Measurements from ENCODE around the gene DCANP1.
A peak's percentile ranks its signal among the peaks of the same experiment; 100 is the strongest.

Gene DCANP1

GRCh38 chr5:135456238-135457099, 9.3 kb upstream of the DCANP1 start:
- DNase-seq, result peak in 4 of 14 donors; percentile 17 to 59 (median 25)

- no peak for DNase-seq
Observed at GRCh38 chr5:135455876-135456237, 8.7 kb upstream of the DCANP1 start.

- DNase-seq, result no peak
Observed at GRCh38 chr5:135454946-135455345, 7.8 kb upstream of the DCANP1 start.

GRCh38 chr5:135453613-135454012, 6.5 kb upstream of the DCANP1 start:
- DNase-seq, result no peak

- DNase-seq, result no peak
Observed at GRCh38 chr5:135452321-135453030, 5.3 kb upstream of the DCANP1 start, which contains the start of gene TIFAB. TIFAB (minus strand) TSS chr5:135452351; CDS start chr5:135449939, 2,412 bp downstream.

- DNase-seq, result no peak
Observed at GRCh38 chr5:135451581-135452320, 4.6 kb upstream of the DCANP1 start.

- no peak for DNase-seq
Observed at GRCh38 chr5:135450952-135451351, 3.8 kb upstream of the DCANP1 start.

GRCh38 chr5:135450336-135450735, 3.2 kb upstream of the DCANP1 start:
- no peak for DNase-seq

- DNase-seq, result no peak
Observed at GRCh38 chr5:135449644-135450043, 2.5 kb upstream of the DCANP1 start.

GRCh38 chr5:135448791-135449507, 1.8 kb upstream of the DCANP1 start:
- no peak for DNase-seq

GRCh38 chr5:135448071-135448739, 1.1 kb upstream of the DCANP1 start:
- DNase-seq, result no peak

GRCh38 chr5:135446615-135447014, 533 bp downstream of the DCANP1 start:
- DNase-seq, result no peak

- no peak for DNase-seq
Observed at GRCh38 chr5:135446206-135446605, 942 bp downstream of the DCANP1 start.

- no peak for DNase-seq
Observed at GRCh38 chr5:135445306-135445985, 1.7 kb downstream of the DCANP1 start.

- DNase-seq, result no peak
Observed at GRCh38 chr5:135444881-135445280, 2.3 kb downstream of the DCANP1 start.

GRCh38 chr5:135444360-135444759, 2.8 kb downstream of the DCANP1 start:
- DNase-seq, result no peak

GRCh38 chr5:135443161-135443960, 3.8 kb downstream of the DCANP1 start:
- DNase-seq, result no peak

- no peak for DNase-seq
Observed at GRCh38 chr5:135442431-135443160, 4.6 kb downstream of the DCANP1 start.

GRCh38 chr5:135441919-135442318, 5.2 kb downstream of the DCANP1 start:
- no peak for DNase-seq
